Endodermal cell (in vitro differentiated cells): Measurements from ENCODE around the gene ZNF48. TPM values are rescaled to one million over a fixed set of nuclear protein-coding genes. Genes with fewer than 3 reads are reported as not detected.

Experiments
- DNase-seq: peaks from one replicate; pipeline ENCODE4 v3.0.0-alpha.2; 2017
- H3K27ac ChIP-seq: 2 replicates; pipeline ENCODE4 v1.5.1; 2013; ENCODE audit warnings: mild to moderate bottlenecking, low read depth, low read length, moderate library complexity
- H3K27me3 ChIP-seq: 2 replicates; pipeline ENCODE4 v1.6.1; 2013; ENCODE audit warnings: mild to moderate bottlenecking, low read length, moderate library complexity; ENCODE audit not compliant: insufficient read depth, control insufficient read depth, poor library complexity, severe bottlenecking
- H3K36me3 ChIP-seq: 2 replicates; pipeline ENCODE4 v1.7.0; 2013; ENCODE audit warnings: mild to moderate bottlenecking, low read length, moderate library complexity; ENCODE audit not compliant: control insufficient read depth, insufficient read depth
- H3K4me1 ChIP-seq: one replicate; pipeline ENCODE4 v1.7.0; 2013; ENCODE audit warnings: low read length; ENCODE audit not compliant: control insufficient read depth, insufficient read depth
- H3K4me3 ChIP-seq: 2 replicates; pipeline ENCODE4 v1.5.1; 2013; ENCODE audit warnings: mild to moderate bottlenecking, low read length, moderate library complexity
- H3K9ac ChIP-seq: 2 replicates; pipeline ENCODE4 v1.6.1; 2013; ENCODE audit warnings: mild to moderate bottlenecking, low read length, moderate library complexity; ENCODE audit not compliant: poor library complexity, severe bottlenecking; ENCODE audit errors: extremely low read depth
- H3K9me3 ChIP-seq: 2 replicates; pipeline ENCODE4 v1.6.1; 2013; ENCODE audit warnings: mild to moderate bottlenecking, low read length, moderate library complexity; ENCODE audit not compliant: control insufficient read depth
- H3K27ac Mint-ChIP-seq: 2 replicates; pipeline ENCODE4 v1.8.0; 2020; ENCODE audit warnings: mixed read lengths
- H3K27me3 Mint-ChIP-seq: 2 replicates; pipeline ENCODE4 v1.8.0; 2021; ENCODE audit warnings: mild to moderate bottlenecking, mixed read lengths; ENCODE audit not compliant: insufficient read depth
- H3K36me3 Mint-ChIP-seq: 2 replicates; pipeline ENCODE4 v1.8.0; 2020; ENCODE audit warnings: low read depth, mixed read lengths
- H3K4me1 Mint-ChIP-seq: 2 replicates; pipeline ENCODE4 v1.8.0; 2020; ENCODE audit warnings: mixed read lengths
- H3K4me3 Mint-ChIP-seq: 2 replicates; pipeline ENCODE4 v1.8.0; 2020; ENCODE audit warnings: mild to moderate bottlenecking, moderate library complexity, mixed read lengths
- H3K9me3 Mint-ChIP-seq: 2 replicates; pipeline ENCODE4 v1.8.0; 2020; ENCODE audit warnings: mild to moderate bottlenecking, mixed read lengths
- CTCF ChIP-seq: fragments of 200-600 bp; sonication (generic); conservative IDR thresholded peaks from 2 replicates; pipeline ENCODE4 v1.5.0; 2021; ENCODE audit warnings: antibody characterized with exemption, mild to moderate bottlenecking
- WGBS, 2 experiments: methylation state at CpG; one replicate each; pipeline versions ENCODE4 v1.1.5 to v1.1.7; 2013; ENCODE audit warnings: missing lambda C conversion rate in 2 of 2, mixed read lengths in 1 of 2; ENCODE audit not compliant: insufficient coverage in 1 of 2, insufficient read length in 1 of 2; 5-methylcytosine and 5-hydroxymethylcytosine counted together
- total RNA-seq, 2 donors: library from RNA; stranded (reverse); fragmentation: NEBNext Ultra II Directional in 1 of 2; extraction: Animal tissue kit (Norgen Biotek cat#: 25700) in 1 of 2; gene quantifications; 2 replicates in 1 of 2; 3 replicates in 1 of 2; pipeline ENCODE4 v1.2.1, GENCODE V29; 2021

Gene ZNF48
- total RNA-seq, 2 donors from 2014 or later = 40.1 to 58.4 TPM

- H3K4me1 ChIP-seq = no peaks in the 10 kb centered on the region
- Mint-ChIP-seq H3K9me3 (no peaks in the 10 kb centered on the region), H3K4me1 (peaks cover 8% of the 10 kb centered on the region), H3K4me3 (no peak within 1 kb of the TSS), H3K27me3 (peaks cover 29% of the 10 kb centered on the region), H3K27ac (no peak within 1 kb of the TSS), H3K36me3 (peaks cover 29% of the 10 kb centered on the region)
- peak within 1 kb of the TSS; percentile 31 for H3K9ac ChIP-seq
- H3K9me3 ChIP-seq = no peaks in the 10 kb centered on the region
- no peaks in the 10 kb centered on the region for H3K27me3 ChIP-seq
- WGBS, 2 experiments = 0 to 1% methylated on average over 13 to 49 of the region's 49 CpGs
- peaks cover 20% of the 10 kb centered on the region for H3K36me3 ChIP-seq
- TF ChIP-seq CTCF = peak; percentile 93
- H3K4me3 ChIP-seq = peak within 1 kb of the TSS; percentile 91
- no peak within 1 kb of the TSS for H3K27ac ChIP-seq
- peak; percentile 97 for DNase-seq
These were observed 34.6 kb downstream of the ZNF48 start, which contains the start of gene DCTPP1 for GRCh38 chr16:30429678-30430427. TSS of gene DCTPP1 (minus strand) at chr16:30430030. CDS start at chr16:30429980, 50 bp downstream.

- DNase-seq = no peak
- Histone ChIP-seq H3K4me3 (no peak overlapping the region), H3K9ac (no peak overlapping the region), H3K27me3 (no peaks in the 10 kb centered on the region), H3K4me1 (no peaks in the 10 kb centered on the region), H3K36me3 (peaks cover 17% of the 10 kb centered on the region), H3K27ac (no peak overlapping the region), H3K9me3 (no peaks in the 10 kb centered on the region)
- WGBS, 2 experiments = 56 to 66% methylated on average over 19 of the region's 19 CpGs
- H3K27me3 Mint-ChIP-seq = peaks cover 32% of the 10 kb centered on the region
- no peak overlapping the region for H3K27ac Mint-ChIP-seq
- peaks cover 8% of the 10 kb centered on the region for H3K4me1 Mint-ChIP-seq
- H3K4me3 Mint-ChIP-seq = no peak overlapping the region
- peak; percentile 61 for TF ChIP-seq CTCF
- H3K36me3 Mint-ChIP-seq = peaks cover 28% of the 10 kb centered on the region
- no peaks in the 10 kb centered on the region for H3K9me3 Mint-ChIP-seq
These were observed 35.3 kb downstream of the ZNF48 start for GRCh38 chr16:30430428-30430970.

- Mint-ChIP-seq H3K27me3 (peaks cover 42% of the 10 kb centered on the region), H3K36me3 (no peaks in the 10 kb centered on the region), H3K27ac (no peak overlapping the region), H3K4me1 (peaks cover 3% of the 10 kb centered on the region), H3K9me3 (peaks cover 3% of the 10 kb centered on the region), H3K4me3 (no peak overlapping the region)
- 74 to 81% methylated on average over 4 of the region's 4 CpGs for WGBS, 2 experiments
- Histone ChIP-seq H3K36me3 (no peaks in the 10 kb centered on the region), H3K9me3 (no peaks in the 10 kb centered on the region), H3K27ac (no peak overlapping the region), H3K9ac (no peak overlapping the region), H3K4me1 (no peaks in the 10 kb centered on the region), H3K4me3 (no peak overlapping the region), H3K27me3 (no peaks in the 10 kb centered on the region)
- DNase-seq = no peak
- TF ChIP-seq CTCF = no peak
These were observed 39.6 kb downstream of the ZNF48 start for GRCh38 chr16:30434852-30435251.
